Bladder microvascular endothelial cell (primary cell): ENCODE measurements around the gene GFRA1. TPM values are rescaled to one million over a fixed set of nuclear protein-coding genes. Genes with fewer than 3 reads are reported as not detected.

ENCODE experiments used
- total RNA-seq: library from RNA; depleted of rRNA; stranded (reverse); fragments of >200 nt; gene quantifications from 2 replicates; pipeline ENCODE4 v1.2.3, GENCODE V29; 2014

The GFRA1 gene
- total RNA-seq = 1.6 and 131 TPM in 2 replicates

GRCh38 chr10:116272440-116273283 is at the start of gene GFRA1:
TSS of gene GFRA1 (minus strand) at chr10:116273206. CDS start at chr10:116272029, 1,177 bp downstream.

Other genes with a start within 250 kb of the GFRA1 start
- not detected in 2 replicates for gene CCDC172, start 51.2 kb upstream of the GFRA1 start, total RNA-seq
- gene PNLIPRP3, start 154.6 kb upstream of the GFRA1 start, total RNA-seq = not detected in 2 replicates